SKM-1 (cell line): Measurements from ENCODE around the gene EBP.
A peak's percentile ranks its signal among the peaks of the same experiment; 100 is the strongest.
"Not testable (repeated sequence)": the region's sequence is repeated elsewhere in the genome, so short reads cannot be mapped to it uniquely, and the experiment has no call there.

Experiments used
- DNase-seq: peaks from one replicate; lab custom pipeline; 2025; ENCODE audit not compliant: unreplicated experiment; lab: John Stamatoyannopoulos, UW

The EBP gene

DNA sequence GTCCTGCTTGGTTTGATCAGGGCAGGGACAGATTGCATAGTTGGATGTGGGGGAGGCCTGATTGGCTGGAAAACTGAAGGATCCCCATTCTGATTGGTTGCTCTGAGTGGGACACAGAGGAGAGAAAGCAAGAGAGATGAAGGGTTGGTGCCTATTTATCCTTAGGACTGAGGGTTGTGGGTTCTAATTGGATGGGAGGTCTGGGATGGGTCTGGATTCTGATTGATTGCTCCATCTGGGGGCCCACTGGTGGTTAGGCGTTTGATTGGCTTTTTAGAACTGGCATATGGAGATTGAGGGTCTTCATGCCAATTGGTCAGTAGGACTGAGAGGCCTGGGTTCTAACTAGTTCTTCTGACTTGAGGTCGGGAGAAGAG lies 644 bp upstream of the EBP start:
- DNase-seq, result no peak

DNA sequence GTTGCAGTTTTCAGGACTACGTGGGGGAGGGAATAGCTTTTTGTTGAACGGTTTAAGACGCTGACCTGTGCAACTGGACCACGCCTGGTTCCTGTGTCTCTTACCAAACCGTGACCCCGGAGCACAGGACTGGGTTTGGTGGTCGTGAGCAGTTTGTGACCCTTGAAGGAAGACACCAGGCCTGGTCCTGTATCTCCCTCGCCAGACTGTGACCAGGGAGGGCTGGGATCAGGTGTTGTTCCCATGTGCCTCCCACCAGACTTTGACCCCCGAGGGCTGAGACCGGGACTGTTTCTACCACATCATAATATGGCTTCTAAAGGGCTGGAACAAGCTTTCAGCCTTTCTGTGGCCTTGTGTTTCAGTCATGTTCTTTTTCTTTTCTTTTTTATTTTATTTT lies 683 bp downstream of the EBP start:
- no peak for DNase-seq

DNA sequence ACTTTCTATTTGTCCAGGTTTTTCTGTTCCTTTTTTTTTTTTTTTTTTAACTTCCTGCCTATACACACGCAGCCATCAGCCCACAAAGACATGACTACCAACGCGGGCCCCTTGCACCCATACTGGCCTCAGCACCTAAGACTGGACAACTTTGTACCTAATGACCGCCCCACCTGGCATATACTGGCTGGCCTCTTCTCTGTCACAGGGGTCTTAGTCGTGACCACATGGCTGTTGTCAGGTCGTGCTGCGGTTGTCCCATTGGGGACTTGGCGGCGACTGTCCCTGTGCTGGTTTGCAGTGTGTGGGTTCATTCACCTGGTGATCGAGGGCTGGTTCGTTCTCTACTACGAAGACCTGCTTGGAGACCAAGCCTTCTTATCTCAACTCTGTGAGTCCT lies 2.1 kb downstream of the EBP start:
- DNase-seq, result no peak

- DNase-seq, result not testable (repeated sequence)
Observed at GRCh38 chrX:48525853-48526252, 4.2 kb downstream of the EBP start.

- no peak for DNase-seq
Observed at GRCh38 chrX:48530736-48531135, 9.1 kb downstream of the EBP start.

- DNase-seq, result no peak
Observed at GRCh38 chrX:48531358-48531959, 9.9 kb downstream of the EBP start.

- no peak for DNase-seq
Observed at GRCh38 chrX:48532161-48532560, 10.6 kb downstream of the EBP start.

DNA sequence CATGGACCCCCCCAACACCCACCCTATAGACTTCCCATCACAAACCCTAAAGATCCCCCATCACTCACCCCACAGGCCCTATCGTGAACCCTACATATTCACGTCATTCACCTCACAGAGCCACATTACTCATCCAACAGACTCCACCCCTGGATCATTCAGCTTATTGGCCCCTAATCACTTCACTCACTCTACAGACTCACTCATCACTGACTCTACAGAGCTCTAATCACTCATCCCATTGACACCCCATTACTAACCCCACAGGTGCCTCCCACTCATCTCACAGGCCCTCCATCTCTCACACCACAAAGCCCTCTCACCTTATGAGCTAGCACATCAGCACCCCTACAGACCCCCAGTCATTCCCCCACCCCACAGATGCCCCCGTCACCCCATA lies 11.6 kb downstream of the EBP start:
- DNase-seq, result no peak

DNA sequence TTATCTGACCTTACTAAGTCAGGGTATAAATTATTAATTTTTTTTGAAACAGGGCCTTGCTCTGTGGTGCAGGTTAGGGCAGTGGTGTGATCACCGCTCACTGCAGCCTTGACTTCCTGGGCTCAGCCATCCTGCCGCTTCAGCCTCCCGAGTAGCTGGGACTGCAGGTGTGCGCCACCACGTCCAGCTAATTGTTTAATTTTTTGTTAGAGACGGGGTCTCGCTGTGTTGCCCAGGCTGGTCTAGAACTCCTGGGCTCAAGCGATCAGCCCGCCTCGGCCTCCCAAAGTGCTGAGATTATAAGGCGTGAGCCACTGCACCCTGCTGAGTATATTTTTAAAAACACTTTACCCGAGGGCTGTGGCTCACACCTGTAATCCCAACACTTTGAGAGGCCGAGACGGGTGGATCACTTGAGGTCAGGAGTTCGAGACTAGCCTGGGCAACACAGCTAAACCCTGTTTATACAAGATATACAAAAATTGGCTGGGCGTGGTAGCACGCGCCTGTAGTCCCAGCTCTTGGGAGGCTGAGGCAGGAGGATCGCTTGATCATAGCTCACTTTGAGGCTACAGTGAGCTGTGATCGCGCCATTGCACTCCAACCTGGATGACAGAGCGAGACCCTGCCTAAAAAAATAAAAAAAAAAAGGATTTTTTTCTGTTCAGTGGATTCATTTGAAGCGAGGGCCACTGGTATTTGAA lies 17.2 kb downstream of the EBP start:
- no peak for DNase-seq

DNA sequence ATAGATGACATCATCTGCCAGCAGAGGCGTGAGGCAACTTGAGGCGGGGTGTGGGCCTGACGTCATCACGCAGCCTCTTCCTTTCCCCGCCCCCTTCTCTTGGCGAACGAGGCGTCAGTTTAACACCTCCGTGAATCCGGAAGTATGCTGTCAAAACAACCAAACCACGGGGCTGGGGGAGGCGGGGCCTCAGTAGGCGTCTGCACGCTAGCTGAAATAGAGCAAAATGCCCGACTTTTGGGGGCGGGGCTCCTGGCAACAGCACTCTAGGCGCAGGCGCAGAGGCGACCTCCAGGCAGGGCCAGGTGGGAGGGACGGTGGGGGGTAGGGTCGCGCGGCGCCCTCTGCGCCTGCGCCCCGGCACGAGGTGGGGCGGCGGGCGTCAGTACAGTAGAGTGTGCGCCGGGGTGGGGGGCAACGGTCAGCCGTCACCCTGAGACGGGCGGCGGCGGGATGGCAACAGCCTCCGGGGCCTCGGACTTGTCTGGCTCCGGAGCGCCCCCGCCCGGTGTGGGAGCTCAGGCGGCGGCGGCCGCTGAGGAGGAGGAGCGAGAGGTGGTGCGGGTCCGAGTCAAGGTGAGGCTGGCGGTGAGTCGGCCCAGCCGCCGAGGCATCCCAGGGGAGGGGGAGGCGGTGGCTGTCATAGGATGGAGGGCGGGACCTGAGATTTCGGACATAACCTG lies 17.9 kb downstream of the EBP start, which contains the start of gene TBC1D25:
TSS of gene TBC1D25 (plus strand) at position 370 of the 683 bp plus-strand sequence. CDS start at position 454, 84 bp downstream.
- peak; percentile 93 for DNase-seq

GRCh38 chrX:48540028-48540375 lies 18.4 kb downstream of the EBP start:
- no peak for DNase-seq

DNA sequence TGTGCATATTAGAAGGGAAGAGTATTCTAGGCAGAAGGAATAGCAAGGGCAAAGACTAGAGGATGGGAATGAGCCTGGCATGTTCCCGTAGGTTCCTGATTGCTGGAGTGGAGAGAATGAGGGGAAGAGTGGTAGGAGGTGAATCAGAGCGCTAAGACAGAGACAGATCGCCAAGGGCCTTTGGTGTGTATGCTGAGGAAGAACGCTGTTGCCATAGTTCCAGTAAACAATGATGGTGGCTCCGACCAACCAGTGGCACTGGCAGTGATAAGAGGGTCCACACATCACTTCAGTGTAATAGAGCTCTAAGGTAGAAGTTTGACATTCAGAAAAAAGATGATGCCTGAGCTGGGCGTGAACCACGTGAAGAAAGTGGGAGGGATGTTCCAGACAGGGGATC lies 18.9 kb downstream of the EBP start:
- DNase-seq, result no peak

- DNase-seq, result no peak
Observed at GRCh38 chrX:48541140-48541814, 19.7 kb downstream of the EBP start.

DNA sequence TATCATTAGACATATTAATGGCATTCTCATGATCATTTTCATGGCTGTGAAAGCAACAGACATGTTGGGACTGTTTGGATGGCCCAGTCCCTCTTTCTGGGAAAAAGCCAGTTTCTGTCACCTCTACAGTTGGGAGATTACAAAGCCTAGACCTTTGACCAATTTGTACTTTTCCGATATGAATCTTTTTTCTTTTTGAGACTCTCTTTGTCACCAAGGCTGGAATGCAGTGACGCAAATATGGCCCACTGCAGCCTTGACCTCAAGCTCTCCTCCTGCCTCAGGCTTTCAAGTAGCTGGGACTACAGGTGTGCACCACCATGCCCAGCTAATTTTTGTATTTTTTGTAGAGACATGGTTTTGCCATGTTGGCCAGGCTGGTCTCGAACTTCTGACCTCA lies 27.3 kb downstream of the EBP start:
- no peak for DNase-seq

DNA sequence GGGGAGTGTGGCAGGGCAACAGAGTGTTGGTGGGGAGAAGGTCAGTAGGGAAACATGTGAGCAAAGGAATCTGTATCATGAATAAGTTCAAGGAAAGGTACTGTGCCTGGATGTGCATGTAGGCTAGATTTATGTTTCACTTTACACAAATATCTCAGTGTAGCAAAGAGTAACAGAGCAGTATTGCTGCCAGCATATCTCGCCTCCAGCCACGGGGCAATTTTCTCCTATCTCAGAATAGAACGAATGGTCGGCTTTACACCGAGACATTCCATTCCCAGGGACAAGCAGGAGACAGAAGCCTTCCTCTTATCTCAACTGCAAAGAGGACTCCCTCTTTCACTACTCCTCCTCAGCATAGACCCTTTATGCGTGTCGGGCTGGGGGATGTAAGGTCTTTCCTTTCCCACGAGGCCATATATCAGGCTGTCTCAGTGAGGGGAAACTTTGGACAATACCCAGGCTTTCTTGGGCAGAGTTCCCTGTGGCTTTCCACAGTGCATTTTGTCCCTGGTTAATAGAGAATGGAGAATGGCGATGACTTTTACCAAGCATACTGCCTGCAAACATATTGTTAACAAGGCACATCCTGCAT lies 34.2 kb downstream of the EBP start:
- DNase-seq, result not testable (repeated sequence)

- no peak for DNase-seq
Observed at GRCh38 chrX:48558271-48558670, 36.7 kb downstream of the EBP start.

DNA sequence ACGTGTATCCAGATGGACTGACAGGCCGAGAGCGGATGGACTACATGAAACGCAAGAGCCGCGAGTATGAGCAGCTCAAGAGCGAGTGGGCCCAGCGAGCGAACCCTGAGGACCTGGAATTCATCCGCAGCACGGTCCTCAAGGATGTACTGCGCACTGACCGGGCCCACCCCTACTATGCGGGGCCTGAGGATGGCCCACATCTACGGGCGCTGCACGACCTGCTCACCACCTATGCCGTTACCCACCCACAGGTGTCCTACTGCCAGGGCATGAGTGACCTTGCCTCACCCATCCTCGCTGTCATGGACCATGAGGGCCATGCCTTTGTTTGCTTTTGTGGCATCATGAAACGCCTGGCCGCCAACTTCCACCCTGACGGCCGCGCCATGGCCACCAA lies 38.0 kb downstream of the EBP start:
- no peak for DNase-seq

- DNase-seq, result no peak
Observed at GRCh38 chrX:48560056-48560455, 38.4 kb downstream of the EBP start.

- no peak for DNase-seq
Observed at GRCh38 chrX:48560681-48561080, 39.1 kb downstream of the EBP start.

DNA sequence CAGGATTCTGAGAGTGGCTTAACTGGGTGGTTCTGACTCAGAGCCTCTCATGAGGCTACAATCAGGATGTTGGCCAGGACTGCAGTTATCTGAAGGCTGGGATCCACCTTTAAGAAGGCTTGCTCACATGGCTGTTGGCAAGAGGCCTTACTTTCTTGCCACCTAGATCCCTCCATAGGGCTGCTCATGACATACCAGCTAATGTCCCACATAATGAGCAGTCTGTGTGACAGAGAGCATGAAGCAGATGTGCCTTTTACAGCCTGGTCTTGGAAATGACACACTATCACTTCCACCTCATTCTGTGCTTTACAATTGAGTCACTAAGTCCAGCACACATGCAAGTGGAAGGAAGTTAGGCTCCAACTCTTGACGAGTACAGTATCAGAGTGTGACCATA lies 48.4 kb downstream of the EBP start:
- no peak for DNase-seq

GRCh38 chrX:48573690-48574269 lies 52.2 kb downstream of the EBP start:
- no peak for DNase-seq
